Activated T-helper 2 cell treated with anti-CD3 and anti-CD28 coated beads, Interferon-gamma antibody, Interleukin-2, Interleukin-4, amounts not matched to agents 10 μg/mL and 5 μg/mL and 100 μg/mL, durations not matched to agents 14 hours and 24 hours and 36 hours (primary cell): Measurements from ENCODE around the gene GOSR2. TPM values are rescaled to one million over a fixed set of nuclear protein-coding genes. Genes with fewer than 3 reads are reported as not detected.

Source experiments
- DNase-seq: peaks from one replicate; pipeline ENCODE4 v3.0.0; 2021; ENCODE audit warnings: low spot score
- H3K27ac Mint-ChIP-seq: one replicate; pipeline ENCODE4 v1.8.0; 2021; ENCODE audit warnings: mixed read lengths
- H3K27me3 Mint-ChIP-seq: one replicate; pipeline ENCODE4 v1.8.0; 2021; ENCODE audit warnings: low read depth, mixed read lengths
- H3K36me3 Mint-ChIP-seq: one replicate; pipeline ENCODE4 v1.8.0; 2021; ENCODE audit warnings: low read depth, mixed read lengths
- H3K4me1 Mint-ChIP-seq: one replicate; pipeline ENCODE4 v1.8.0; 2021; ENCODE audit warnings: low read depth, mixed read lengths
- H3K4me3 Mint-ChIP-seq: one replicate; pipeline ENCODE4 v1.8.0; 2021; ENCODE audit warnings: low read depth, mild to moderate bottlenecking, moderate library complexity, mixed read lengths
- H3K9me3 Mint-ChIP-seq: one replicate; pipeline ENCODE4 v1.8.0; 2021; ENCODE audit warnings: mixed read lengths
- intact Hi-C: fragments of 100-400 bp; cut with micrococcal nuclease; formaldehyde crosslinking; loops from one replicate; pipeline ENCODE4 v1.15.1; 2023
- total RNA-seq: library from RNA; stranded (reverse); gene quantifications from 2 replicates; pipeline ENCODE4 v1.2.3, GENCODE V29; 2022

GOSR2 gene
- total RNA-seq, 1 donor from 2014 or later, result 53.9 TPM

DNA sequence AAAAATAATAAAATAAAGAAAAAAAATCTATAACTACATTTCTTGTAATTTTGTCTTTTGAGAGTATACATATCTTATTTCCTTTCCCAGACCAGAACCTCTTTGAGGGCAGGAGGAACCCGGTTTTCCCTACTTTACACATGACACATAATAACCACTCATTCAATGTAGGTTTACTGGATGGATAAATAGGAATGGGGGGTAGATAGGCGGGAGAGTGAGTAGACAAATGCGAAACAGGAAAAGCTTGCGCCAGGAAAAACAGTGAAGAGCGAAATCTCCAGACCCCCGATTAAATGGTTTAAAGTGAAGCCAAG lies 515 bp upstream of the GOSR2 start:
- H3K9me3 Mint-ChIP-seq, result no peaks in the 10 kb centered on the region
- H3K36me3 Mint-ChIP-seq, result peaks cover 17% of the 10 kb centered on the region
- intact Hi-C loops, result no loop called here
- H3K27me3 Mint-ChIP-seq, result no peaks in the 10 kb centered on the region
- DNase-seq, result no peak
- peak overlapping the region; percentile 92 for H3K4me3 Mint-ChIP-seq
- H3K4me1 Mint-ChIP-seq, result peaks cover 32% of the 10 kb centered on the region
- H3K27ac Mint-ChIP-seq, result peak overlapping the region; percentile 100

DNA sequence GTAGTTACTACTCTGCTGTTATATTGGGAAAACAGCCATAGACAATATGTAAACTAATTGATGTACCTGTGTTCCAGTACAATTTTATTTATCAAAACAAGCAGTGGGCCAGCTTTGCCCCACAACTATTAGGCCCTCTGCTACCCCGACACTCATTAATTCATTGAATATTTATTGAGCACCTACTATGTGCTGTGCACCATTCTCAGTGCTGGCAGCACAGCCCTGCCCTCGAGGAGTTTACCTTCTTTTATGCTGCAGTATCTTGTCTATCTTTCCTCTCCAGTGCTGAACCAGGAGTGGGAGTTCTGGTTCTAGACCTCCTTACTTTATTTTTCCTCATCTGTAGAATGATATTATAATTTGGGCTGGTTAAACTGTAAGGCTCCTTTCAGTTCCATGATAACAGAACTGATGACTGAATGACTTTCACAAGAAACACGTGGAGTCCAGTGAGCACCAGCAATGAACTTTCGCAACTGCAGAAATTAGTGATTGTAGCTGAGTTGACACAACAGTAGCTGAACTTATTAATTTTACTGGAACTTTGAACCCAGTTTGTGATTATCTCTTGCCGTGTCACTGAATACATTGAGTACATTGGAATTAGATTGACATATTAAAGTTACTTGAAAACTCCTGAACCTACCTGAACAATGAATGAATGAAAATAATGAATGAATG lies 2.4 kb downstream of the GOSR2 start:
- H3K4me1 Mint-ChIP-seq, result peaks cover 41% of the 10 kb centered on the region

DNA sequence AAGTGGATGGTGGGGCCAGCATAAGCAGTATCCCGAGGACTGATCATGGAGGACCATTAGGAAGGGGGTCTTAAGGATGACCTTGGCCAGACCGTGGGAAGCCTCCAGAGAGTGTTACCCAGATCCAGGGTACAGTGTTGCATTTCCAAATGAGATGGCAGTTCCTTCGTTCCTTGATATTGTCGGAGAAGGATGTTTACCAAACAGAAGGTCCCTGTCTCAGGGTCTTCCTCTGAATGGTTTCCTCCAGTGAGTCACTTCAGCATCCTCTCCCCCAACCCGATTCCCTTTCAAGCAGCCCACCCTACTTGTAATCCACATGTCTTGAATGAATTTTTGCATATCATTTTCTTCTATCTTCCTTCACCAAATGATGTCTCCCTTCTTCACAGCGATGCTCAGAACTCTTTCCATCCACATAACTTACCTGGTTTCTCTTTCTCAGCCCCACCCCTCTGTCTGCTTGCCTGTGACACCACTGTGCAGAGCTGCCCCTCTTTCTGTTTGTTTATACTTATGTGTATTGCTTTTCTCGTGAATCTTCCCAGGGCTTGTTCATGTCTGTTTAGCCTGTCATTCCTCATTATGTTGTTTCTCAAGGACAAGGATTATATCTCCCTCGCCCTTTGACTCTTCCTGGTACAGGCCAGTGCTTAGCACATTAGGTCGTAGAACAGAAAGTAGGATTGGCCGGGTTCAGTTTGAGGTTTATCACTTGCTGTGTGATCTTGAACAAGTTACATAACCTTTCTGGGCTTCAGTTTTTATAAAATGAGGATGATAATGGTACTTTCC lies 5.7 kb downstream of the GOSR2 start:
- intact Hi-C loops, result no loop called here
- H3K9me3 Mint-ChIP-seq, result no peaks in the 10 kb centered on the region
- H3K4me1 Mint-ChIP-seq, result peaks cover 38% of the 10 kb centered on the region
- H3K27ac Mint-ChIP-seq, result no peak overlapping the region
- no peak for DNase-seq
- peaks cover 57% of the 10 kb centered on the region for H3K36me3 Mint-ChIP-seq
- H3K27me3 Mint-ChIP-seq, result no peaks in the 10 kb centered on the region
- H3K4me3 Mint-ChIP-seq, result no peak overlapping the region

More for the DNA sequence above, 2.4 kb downstream of the GOSR2 start:
- H3K27ac Mint-ChIP-seq, result no peak overlapping the region
- no peaks in the 10 kb centered on the region for H3K9me3 Mint-ChIP-seq
- H3K36me3 Mint-ChIP-seq, result peaks cover 30% of the 10 kb centered on the region
- intact Hi-C loops, result no loop called here
- H3K27me3 Mint-ChIP-seq, result no peaks in the 10 kb centered on the region
- H3K4me3 Mint-ChIP-seq, result no peak overlapping the region
- DNase-seq, result no peak

DNA sequence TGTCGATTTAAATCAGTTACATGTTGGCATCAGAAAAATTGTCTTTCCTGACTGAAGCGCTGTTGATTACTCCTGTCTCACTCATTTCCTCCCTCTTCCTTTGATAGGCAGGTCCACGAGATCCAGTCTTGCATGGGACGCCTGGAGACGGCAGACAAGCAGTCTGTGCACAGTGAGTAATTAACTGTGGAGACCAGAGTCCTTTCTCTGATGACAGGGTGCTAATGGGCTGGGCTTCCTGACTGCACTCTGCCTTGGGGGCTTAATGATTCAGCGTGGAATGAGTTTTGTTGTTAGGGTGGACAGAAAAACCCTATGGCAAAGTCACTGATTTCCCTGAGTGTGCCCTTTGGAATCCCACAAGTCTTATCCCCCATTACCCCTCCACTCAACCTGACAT lies 6.5 kb downstream of the GOSR2 start:
- Mint-ChIP-seq H3K36me3 (peaks cover 65% of the 10 kb centered on the region), H3K9me3 (no peaks in the 10 kb centered on the region), H3K4me3 (no peak overlapping the region), H3K27ac (no peak overlapping the region), H3K4me1 (peaks cover 32% of the 10 kb centered on the region), H3K27me3 (no peaks in the 10 kb centered on the region)
- no peak for DNase-seq
- intact Hi-C loops, result no loop called here

DNA sequence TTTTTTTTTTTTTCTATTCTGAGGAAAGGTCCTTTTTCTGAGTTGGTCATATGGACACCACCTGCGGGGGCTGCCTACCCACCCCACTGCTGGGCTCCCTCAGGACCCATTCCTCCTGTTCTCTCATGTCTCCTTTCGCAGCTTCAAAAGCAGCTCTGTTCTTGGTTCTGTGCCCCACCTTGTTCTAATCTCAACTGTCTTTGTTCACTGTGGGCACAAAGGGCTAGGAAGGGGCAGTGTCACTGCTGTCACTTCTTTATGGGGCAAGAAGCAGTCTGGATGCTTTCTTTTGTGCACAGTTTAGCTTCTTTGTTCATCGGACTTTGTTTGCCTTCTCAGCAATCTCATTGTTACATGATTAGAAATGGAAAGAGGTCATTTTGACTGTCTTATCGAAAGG lies 7.1 kb downstream of the GOSR2 start:
- H3K36me3 Mint-ChIP-seq, result peaks cover 71% of the 10 kb centered on the region

DNA sequence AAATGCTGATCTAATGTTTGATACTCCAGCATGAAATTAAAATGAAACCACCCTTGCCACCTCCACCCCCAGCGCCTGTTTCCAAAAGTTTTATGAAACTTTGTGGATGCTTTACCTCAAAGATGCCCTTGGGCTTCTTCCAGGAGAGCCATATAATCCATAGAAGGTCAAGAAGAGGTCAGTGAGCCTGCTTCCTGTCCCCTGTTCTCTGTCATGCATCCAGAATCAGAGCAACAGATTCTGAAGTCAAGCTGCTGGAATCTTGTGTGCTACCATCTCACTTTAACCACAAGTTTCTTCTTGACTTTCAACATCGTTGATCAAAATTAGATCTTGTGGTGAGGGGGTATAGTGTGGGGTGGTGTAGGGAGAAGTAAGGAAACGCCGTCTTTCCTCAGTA lies 8.6 kb downstream of the GOSR2 start:
- Mint-ChIP-seq H3K4me1 (peaks cover 18% of the 10 kb centered on the region), H3K27me3 (no peaks in the 10 kb centered on the region), H3K4me3 (no peak overlapping the region), H3K36me3 (peaks cover 76% of the 10 kb centered on the region), H3K27ac (no peak overlapping the region), H3K9me3 (no peaks in the 10 kb centered on the region)
- intact Hi-C loops, result no loop called here
- no peak for DNase-seq

More for the DNA sequence above, 7.1 kb downstream of the GOSR2 start:
- intact Hi-C loops, result no loop called here
- no peaks in the 10 kb centered on the region for H3K9me3 Mint-ChIP-seq
- H3K27me3 Mint-ChIP-seq, result no peaks in the 10 kb centered on the region
- H3K27ac Mint-ChIP-seq, result no peak overlapping the region
- DNase-seq, result no peak
- no peak overlapping the region for H3K4me3 Mint-ChIP-seq
- H3K4me1 Mint-ChIP-seq, result peaks cover 31% of the 10 kb centered on the region

DNA sequence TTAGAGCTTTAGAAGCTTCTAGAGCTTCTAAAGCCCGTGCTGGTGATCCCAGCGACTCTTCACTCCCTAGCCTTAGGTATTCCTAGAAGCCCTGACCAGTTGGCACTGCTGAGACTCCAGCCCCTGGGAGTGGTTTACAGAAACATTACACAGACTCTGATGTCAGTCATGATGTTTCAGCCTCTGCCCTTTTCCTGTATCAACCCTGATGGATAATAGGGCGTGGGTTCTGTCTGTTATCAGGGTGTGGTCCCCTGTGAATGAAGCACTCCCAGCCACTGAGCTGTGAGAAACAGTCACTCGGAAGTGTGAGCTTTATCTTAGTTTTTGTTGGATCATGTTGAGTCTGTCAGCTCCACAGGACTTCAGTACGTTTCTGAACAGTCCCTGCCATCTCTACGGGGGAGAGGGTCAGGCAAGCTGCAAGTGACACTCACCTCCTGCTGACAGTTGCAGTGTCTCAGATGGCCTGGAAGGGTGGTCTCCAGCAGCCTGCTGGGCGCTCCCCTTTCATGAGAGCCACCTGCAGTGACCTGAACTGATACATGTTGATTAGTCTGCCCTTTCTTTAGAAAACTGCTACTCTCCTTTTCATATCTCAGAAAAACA lies 12.8 kb downstream of the GOSR2 start:
- Mint-ChIP-seq H3K4me1 (no peaks in the 10 kb centered on the region), H3K27me3 (no peaks in the 10 kb centered on the region), H3K9me3 (no peaks in the 10 kb centered on the region), H3K27ac (no peak overlapping the region), H3K36me3 (peaks cover 92% of the 10 kb centered on the region), H3K4me3 (no peak overlapping the region)
- intact Hi-C loops, result no loop called here
- no peak for DNase-seq

DNA sequence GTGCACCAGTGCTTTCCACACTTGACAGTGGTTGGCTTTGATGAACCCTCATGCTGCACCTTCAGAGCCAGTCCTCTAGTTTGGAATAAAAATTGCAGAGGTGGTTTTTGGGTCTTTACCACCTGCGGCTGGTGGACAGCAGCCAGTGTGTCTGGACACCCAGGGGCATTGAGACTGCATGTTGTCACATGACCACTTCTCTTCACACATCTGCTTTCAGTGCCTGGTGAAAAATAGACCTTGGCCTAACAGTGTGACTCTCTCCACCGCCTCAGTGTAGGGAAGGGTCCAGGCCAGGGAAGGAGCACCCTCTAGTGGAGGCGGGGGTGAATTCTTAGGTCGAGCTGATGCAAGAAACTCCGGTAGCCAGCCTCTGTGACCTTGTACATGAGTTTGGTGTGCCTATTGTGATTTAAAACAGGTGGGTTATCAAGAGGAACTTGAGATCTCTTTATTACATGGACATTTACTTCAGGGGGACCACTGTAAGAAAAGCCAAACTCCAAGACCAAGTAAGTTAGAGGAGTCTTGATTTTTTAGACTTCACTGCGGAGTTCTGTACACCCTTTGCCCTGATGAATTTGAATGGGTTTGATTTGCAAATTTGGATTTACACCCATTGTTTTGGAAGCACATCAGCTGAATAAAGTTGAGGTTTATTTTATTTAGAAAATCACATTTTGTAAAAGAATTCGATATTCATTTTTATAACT lies 17.9 kb downstream of the GOSR2 start:
- no peaks in the 10 kb centered on the region for H3K9me3 Mint-ChIP-seq
- DNase-seq, result peak; percentile 60
- no peaks in the 10 kb centered on the region for H3K27me3 Mint-ChIP-seq
- intact Hi-C loops, result loop anchor here (5.0 kb wide), 1 partner anchor 99 kb away; no protein-coding TSS in a partner anchor
- peaks cover 8% of the 10 kb centered on the region for H3K4me1 Mint-ChIP-seq
- peak overlapping the region; percentile 24 for H3K27ac Mint-ChIP-seq
- H3K36me3 Mint-ChIP-seq, result peaks cover 48% of the 10 kb centered on the region
- no peak overlapping the region for H3K4me3 Mint-ChIP-seq

DNA sequence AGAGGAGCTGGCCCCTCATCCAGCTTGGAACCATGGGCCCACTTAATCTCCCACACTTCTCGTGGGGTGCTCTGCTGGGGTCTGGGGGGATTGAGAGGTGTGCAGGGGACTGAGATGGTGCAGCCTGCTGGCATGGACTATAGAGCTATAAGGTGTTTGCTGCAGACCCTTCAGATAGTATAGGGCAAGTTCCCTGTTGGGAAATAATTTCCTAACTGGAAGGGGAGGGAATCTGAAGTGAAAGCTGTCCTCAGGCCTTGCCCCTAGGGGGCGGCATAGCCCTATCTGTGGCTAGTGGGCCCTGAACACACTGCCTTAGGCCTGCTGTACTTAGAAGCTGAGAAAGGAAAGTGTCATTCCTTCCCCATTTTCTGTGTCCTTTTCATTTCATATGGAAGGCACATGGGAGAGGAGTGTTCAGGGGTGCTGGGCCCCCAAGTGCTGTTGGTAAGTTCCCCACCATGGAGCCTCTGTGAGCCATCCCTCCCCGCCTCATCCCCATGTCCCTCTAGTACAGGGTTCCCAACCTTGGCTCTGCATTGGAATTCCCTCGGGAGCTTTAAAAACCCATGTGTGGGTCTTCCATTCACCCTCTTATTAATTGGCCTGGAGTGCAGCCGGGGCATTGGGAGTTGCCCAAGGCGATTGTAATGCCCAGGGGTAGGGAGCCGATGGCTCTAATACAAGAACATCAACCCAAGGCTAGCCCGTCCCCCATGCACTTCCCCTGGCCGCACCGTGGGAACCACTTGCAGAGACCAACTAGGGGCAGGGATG lies 19.7 kb downstream of the GOSR2 start:
- peaks cover 8% of the 10 kb centered on the region for H3K4me1 Mint-ChIP-seq
- H3K27ac Mint-ChIP-seq, result no peak overlapping the region
- peaks cover 31% of the 10 kb centered on the region for H3K36me3 Mint-ChIP-seq
- no peaks in the 10 kb centered on the region for H3K27me3 Mint-ChIP-seq
- H3K9me3 Mint-ChIP-seq, result no peaks in the 10 kb centered on the region
- H3K4me3 Mint-ChIP-seq, result no peak overlapping the region
- no peak for DNase-seq
- intact Hi-C loops, result loop anchor here (2.0 to 5.0 kb wide), 2 partner anchors 58 to 100 kb away; no protein-coding TSS in a partner anchor

DNA sequence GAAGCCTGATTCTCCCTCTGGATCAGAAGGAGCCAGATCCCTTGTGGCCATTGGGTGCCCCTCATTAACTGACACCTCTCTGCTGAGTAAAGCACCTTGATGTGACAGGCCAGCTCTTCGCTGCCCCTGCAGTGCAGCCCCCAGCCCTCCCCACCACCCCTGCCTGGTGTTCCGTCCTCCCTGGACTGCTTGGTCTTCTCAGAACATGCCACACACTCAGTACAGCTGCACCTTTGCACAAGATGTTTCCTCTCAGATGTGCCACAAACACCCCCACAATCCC lies 20.2 kb downstream of the GOSR2 start:
- H3K36me3 Mint-ChIP-seq, result peaks cover 29% of the 10 kb centered on the region
- H3K4me1 Mint-ChIP-seq, result peaks cover 8% of the 10 kb centered on the region
- no peak for DNase-seq
- no peaks in the 10 kb centered on the region for H3K9me3 Mint-ChIP-seq
- H3K27ac Mint-ChIP-seq, result no peak overlapping the region
- H3K4me3 Mint-ChIP-seq, result no peak overlapping the region
- intact Hi-C loops, result loop anchor here (2.0 to 5.0 kb wide), 2 partner anchors 58 to 101 kb away; no protein-coding TSS in a partner anchor
- no peaks in the 10 kb centered on the region for H3K27me3 Mint-ChIP-seq

DNA sequence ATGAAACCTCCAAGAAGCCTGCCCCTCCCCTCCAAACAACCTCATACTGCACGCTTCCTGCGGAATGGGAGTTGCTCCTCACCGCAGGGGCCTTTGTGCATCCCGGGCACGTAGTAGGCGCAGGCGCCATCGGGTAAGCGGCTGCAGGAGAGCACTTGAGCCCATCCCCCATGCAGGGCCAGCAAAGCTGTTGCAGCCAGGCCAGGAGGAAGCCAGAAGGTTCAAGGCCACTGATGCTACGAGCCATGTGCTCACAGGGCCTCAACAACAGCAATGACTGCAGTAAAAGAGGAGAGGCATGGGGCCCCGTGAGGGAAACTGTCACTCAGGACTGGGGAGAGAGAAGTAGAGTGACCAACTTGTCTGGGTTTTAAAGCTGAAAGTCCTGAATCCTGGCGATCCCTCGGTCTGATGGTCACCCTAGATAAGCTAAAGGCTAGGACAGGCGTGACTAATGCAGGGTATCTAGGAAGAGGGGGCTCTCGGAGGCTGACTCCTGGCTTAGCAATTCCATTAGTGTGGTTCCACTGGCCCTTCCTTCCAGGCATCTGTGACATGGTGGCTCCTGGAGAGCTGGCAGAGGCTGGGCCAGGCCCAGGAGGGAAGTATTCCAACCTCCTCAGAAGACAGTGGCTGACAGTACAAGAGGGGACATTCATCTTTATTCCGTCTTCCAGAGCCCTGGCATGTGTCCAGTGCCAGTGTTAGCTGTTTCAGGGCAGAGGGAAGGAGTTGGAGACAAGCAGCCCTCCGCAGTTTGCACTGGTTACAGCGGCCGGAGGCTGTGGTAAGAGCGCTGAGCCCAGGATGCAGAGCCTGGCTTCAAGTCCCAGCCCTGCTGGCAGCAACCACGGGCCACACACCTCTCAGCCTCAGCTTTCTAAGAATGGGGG lies 20.8 kb downstream of the GOSR2 start:
- DNase-seq, result no peak
- no peak overlapping the region for H3K27ac Mint-ChIP-seq
- peaks cover 8% of the 10 kb centered on the region for H3K4me1 Mint-ChIP-seq
- intact Hi-C loops, result loop anchor here (2.0 to 5.0 kb wide), 2 partner anchors 57 to 101 kb away; no protein-coding TSS in a partner anchor
- H3K4me3 Mint-ChIP-seq, result no peak overlapping the region
- H3K36me3 Mint-ChIP-seq, result peaks cover 24% of the 10 kb centered on the region
- H3K27me3 Mint-ChIP-seq, result no peaks in the 10 kb centered on the region
- H3K9me3 Mint-ChIP-seq, result no peaks in the 10 kb centered on the region
